PFSK-1 (cell line): Measurements from ENCODE around the gene NUP133.

ENCODE experiments used
- FOXP2 ChIP-seq: optimal IDR thresholded peaks from 2 replicates; pipeline ENCODE3; 2011; ENCODE audit warnings: borderline replicate concordance, control low read depth, inconsistent platforms; ENCODE audit not compliant: insufficient read depth; ENCODE audit errors: extremely low read length, extremely low read depth
- POLR2AphosphoS5 ChIP-seq: IDR thresholded peaks from 2 replicates; pipeline ENCODE4 v1.6.1; 2012; ENCODE audit warnings: low read depth, mild to moderate bottlenecking, control low read depth, low read length, moderate library complexity
- SIN3A ChIP-seq: IDR thresholded peaks from 2 replicates; pipeline ENCODE4 v1.6.1; 2012; ENCODE audit warnings: mild to moderate bottlenecking, low read length, moderate library complexity, borderline replicate concordance; ENCODE audit not compliant: insufficient read depth
- TAF1 ChIP-seq: IDR thresholded peaks from 2 replicates; pipeline ENCODE4 v1.6.1; 2012; ENCODE audit warnings: low read length, control low read depth, borderline replicate concordance; ENCODE audit not compliant: insufficient read depth
- TF ChIP-seq, protein P1 (sequence below), 2 experiments: IDR thresholded peaks; 2 replicates each; pipeline versions ENCODE4 v1.6.1 to v1.8.0; 2011 to 2012; ENCODE audit warnings: low read depth in 2 of 2, low read length in 2 of 2, control low read depth in 1 of 2, inconsistent platforms in 1 of 2, mild to moderate bottlenecking in 1 of 2, moderate library complexity in 1 of 2; ENCODE audit not compliant: insufficient read depth in 1 of 2

Gene NUP133

DNA sequence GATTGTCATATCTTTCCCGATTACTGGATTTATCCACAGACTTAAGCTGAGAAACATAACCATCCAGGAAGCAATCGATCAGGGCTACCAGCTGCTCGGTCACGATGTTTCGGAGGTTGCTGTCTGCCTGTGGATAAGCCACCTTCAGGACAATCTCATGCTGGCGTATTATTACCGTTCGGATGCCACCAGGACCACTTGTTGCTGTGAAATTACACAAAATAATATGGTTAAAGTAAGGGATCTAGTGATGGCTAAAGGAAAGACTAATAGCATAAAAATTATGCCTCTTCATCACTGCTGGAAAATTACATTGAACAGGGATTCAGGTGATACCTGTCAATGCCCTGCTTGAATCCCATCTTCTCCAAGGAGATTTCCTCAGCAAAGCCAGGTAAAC, 43.5 kb downstream of the NUP133 start:
- TF ChIP-seq, protein P1, sequence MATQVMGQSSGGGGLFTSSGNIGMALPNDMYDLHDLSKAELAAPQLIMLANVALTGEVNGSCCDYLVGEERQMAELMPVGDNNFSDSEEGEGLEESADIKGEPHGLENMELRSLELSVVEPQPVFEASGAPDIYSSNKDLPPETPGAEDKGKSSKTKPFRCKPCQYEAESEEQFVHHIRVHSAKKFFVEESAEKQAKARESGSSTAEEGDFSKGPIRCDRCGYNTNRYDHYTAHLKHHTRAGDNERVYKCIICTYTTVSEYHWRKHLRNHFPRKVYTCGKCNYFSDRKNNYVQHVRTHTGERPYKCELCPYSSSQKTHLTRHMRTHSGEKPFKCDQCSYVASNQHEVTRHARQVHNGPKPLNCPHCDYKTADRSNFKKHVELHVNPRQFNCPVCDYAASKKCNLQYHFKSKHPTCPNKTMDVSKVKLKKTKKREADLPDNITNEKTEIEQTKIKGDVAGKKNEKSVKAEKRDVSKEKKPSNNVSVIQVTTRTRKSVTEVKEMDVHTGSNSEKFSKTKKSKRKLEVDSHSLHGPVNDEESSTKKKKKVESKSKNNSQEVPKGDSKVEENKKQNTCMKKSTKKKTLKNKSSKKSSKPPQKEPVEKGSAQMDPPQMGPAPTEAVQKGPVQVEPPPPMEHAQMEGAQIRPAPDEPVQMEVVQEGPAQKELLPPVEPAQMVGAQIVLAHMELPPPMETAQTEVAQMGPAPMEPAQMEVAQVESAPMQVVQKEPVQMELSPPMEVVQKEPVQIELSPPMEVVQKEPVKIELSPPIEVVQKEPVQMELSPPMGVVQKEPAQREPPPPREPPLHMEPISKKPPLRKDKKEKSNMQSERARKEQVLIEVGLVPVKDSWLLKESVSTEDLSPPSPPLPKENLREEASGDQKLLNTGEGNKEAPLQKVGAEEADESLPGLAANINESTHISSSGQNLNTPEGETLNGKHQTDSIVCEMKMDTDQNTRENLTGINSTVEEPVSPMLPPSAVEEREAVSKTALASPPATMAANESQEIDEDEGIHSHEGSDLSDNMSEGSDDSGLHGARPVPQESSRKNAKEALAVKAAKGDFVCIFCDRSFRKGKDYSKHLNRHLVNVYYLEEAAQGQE (IDR thresholded peaks at IDR 0.05; ENCODE audit: insufficient read depth in 1 of 2, low read depth in 2 of 2, low read length in 2 of 2): no peak
- no peak for TF ChIP-seq TAF1
- no peak for TF ChIP-seq SIN3A
- TF ChIP-seq POLR2AphosphoS5: no peak
- TF ChIP-seq FOXP2: no peak

DNA sequence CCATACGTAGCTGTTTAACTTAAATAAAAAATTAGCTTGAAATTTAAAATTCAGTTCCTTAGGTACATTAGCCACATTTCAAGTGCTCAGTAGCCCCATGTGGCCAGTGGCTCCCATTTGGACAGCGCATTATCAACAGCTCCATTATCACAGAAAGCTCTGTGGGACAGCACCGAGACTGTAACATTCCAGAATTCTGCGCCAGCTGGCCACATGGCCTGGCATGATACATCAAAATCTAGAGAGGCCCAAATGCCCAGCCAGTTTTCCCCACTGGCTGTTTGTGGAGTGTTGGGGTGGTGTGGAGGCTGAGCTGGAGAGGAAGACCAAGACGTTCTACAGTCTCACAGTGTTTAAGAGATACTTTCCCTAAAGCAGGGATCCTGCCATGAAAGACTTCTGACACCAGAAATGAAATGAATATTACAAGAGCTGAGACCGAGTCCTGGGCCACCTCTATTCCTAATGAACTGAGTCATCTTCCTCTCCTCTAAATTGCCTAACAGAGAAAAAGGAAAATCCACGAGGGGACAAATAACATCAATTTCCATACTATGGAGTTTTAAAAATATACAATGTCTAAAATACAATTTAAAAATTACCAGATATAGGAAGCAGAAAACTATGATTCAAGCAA, 47.0 kb downstream of the NUP133 start:
- TF ChIP-seq FOXP2 (no peak), TAF1 (no peak), SIN3A (no peak), POLR2AphosphoS5 (no peak)
- TF ChIP-seq, protein P1 (IDR thresholded peaks at IDR 0.05; ENCODE audit: insufficient read depth in 1 of 2, low read depth in 2 of 2, low read length in 2 of 2): no peak

DNA sequence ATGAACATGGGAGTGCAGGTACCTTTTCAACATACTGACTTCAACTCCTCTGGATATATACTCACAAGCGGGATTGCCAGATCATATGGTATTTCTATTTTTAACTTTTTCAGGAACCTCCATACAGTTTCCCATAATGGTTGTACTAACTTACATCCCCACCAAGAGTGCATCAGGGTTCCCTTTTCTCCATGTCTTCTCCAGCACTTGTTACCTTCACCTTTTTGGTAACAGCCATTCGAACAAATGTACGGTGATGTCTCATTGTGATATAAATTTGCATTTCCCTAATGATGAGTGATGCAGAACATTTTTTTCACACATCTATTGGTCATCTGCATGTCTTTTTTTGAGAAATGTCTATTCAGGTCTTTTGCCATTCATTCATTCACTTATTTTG, 48.3 kb downstream of the NUP133 start:
- TF ChIP-seq, protein P1 (IDR thresholded peaks at IDR 0.05; ENCODE audit: insufficient read depth in 1 of 2, low read depth in 2 of 2, low read length in 2 of 2): no peak
- TF ChIP-seq TAF1 (no peak), POLR2AphosphoS5 (no peak), FOXP2 (no peak), SIN3A (no peak)

DNA sequence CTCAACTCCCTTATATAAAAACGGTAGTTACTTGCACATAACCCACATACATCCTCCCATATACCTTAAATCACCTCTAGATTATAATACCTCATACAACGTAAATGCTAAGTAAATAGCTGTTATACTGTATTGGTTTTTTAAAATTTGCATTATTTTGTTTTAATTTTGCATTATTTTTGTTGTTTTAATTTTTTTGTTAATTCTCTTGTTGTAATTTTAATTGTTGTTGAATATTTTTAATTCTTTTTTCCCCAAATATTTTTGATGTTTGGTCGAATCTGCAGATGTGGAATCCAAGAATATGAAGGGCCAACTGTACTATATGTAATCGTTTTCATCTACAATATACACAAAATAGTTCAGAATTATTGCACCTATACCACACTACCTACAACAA, 50.7 kb downstream of the NUP133 start:
- TF ChIP-seq SIN3A (no peak), POLR2AphosphoS5 (no peak), FOXP2 (no peak), TAF1 (no peak)
- TF ChIP-seq, protein P1 (IDR thresholded peaks at IDR 0.05; ENCODE audit: insufficient read depth in 1 of 2, low read depth in 2 of 2, low read length in 2 of 2): no peak

DNA sequence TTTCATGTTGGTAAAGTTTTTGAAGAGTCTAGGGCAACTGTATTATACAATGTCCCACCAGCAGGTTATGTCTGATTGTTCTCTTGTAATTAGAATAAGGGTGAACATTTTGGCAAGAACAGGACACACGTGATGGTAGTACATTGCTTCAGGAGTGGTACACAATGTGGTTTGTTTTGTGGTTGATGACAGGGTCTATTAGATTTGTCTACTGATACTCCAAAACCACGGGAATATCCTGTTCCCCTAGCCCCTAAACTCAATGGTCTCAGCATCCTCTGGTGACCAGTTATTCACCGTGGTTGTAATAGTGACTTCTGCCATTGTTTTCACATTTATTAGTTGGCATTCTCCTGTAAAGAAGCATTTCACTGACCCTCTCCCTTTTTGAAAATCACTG, 52.1 kb downstream of the NUP133 start:
- TF ChIP-seq TAF1 (no peak), POLR2AphosphoS5 (no peak), SIN3A (no peak), FOXP2 (no peak)
- TF ChIP-seq, protein P1 (IDR thresholded peaks at IDR 0.05; ENCODE audit: insufficient read depth in 1 of 2, low read depth in 2 of 2, low read length in 2 of 2): no peak
